Endothelial cell (in vitro differentiated cells): Measurements from ENCODE around the gene ZBTB20. TPM values are rescaled to one million over a fixed set of nuclear protein-coding genes. Genes with fewer than 3 reads are reported as not detected.

ENCODE experiments used
- DNase-seq: peaks from one replicate; pipeline ENCODE4 v3.0.0; 2021; ENCODE audit warnings: low spot score
- H3K27ac Mint-ChIP-seq: one replicate; pipeline ENCODE4 v1.8.0; 2021; ENCODE audit warnings: mixed read lengths, inconsistent platforms; ENCODE audit not compliant: unreplicated experiment
- H3K27me3 Mint-ChIP-seq: one replicate; pipeline ENCODE4 v1.8.0; 2021; ENCODE audit warnings: mild to moderate bottlenecking, moderate library complexity, mixed read lengths, inconsistent platforms; ENCODE audit not compliant: unreplicated experiment
- H3K36me3 Mint-ChIP-seq: one replicate; pipeline ENCODE4 v1.8.0; 2021; ENCODE audit warnings: mild to moderate bottlenecking, low read depth, mixed read lengths, inconsistent platforms; ENCODE audit not compliant: unreplicated experiment
- H3K4me1 Mint-ChIP-seq: one replicate; pipeline ENCODE4 v1.8.0; 2021; ENCODE audit warnings: mild to moderate bottlenecking, mixed read lengths, inconsistent platforms; ENCODE audit not compliant: unreplicated experiment
- H3K4me3 Mint-ChIP-seq: one replicate; pipeline ENCODE4 v1.8.0; 2021; ENCODE audit warnings: mild to moderate bottlenecking, mixed read lengths, inconsistent platforms; ENCODE audit not compliant: unreplicated experiment
- H3K9me3 Mint-ChIP-seq: one replicate; pipeline ENCODE4 v1.8.0; 2021; ENCODE audit warnings: mixed read lengths, inconsistent platforms; ENCODE audit not compliant: unreplicated experiment
- CTCF ChIP-seq: fragments of 200-600 bp; sonication (generic); IDR thresholded peaks from one replicate; pipeline ENCODE4 v1.5.0; 2021; ENCODE audit warnings: antibody characterized with exemption; ENCODE audit not compliant: unreplicated experiment
- total RNA-seq: library from RNA; stranded (reverse); fragmentation: NEBNext Ultra II Directional; extraction: Animal tissue kit (Norgen Biotek cat#: 25700); gene quantifications from one replicate; pipeline ENCODE4 v1.2.1, GENCODE V29; 2021; ENCODE audit not compliant: unreplicated experiment

ZBTB20 gene
- total RNA-seq, 1 donor from 2014 or later: 4.2 TPM

- H3K36me3 Mint-ChIP-seq: no peaks in the 10 kb centered on the region
- TF ChIP-seq CTCF: no peak
- no peak for DNase-seq
- no peaks in the 10 kb centered on the region for H3K27me3 Mint-ChIP-seq
- no peak overlapping the region for H3K4me3 Mint-ChIP-seq
- no peak overlapping the region for H3K27ac Mint-ChIP-seq
- H3K9me3 Mint-ChIP-seq: no peaks in the 10 kb centered on the region
- peaks cover 6% of the 10 kb centered on the region for H3K4me1 Mint-ChIP-seq
Observed at GRCh38 chr3:114404590-114404989, 742.5 kb downstream of the ZBTB20 start.

GRCh38 chr3:114402838-114403237, 744.2 kb downstream of the ZBTB20 start:
- TF ChIP-seq CTCF: no peak
- no peaks in the 10 kb centered on the region for H3K9me3 Mint-ChIP-seq
- no peaks in the 10 kb centered on the region for H3K36me3 Mint-ChIP-seq
- H3K4me1 Mint-ChIP-seq: no peaks in the 10 kb centered on the region
- H3K4me3 Mint-ChIP-seq: no peak overlapping the region
- H3K27me3 Mint-ChIP-seq: no peaks in the 10 kb centered on the region
- no peak for DNase-seq
- H3K27ac Mint-ChIP-seq: no peak overlapping the region

- TF ChIP-seq CTCF: no peak
- Mint-ChIP-seq H3K9me3 (no peaks in the 10 kb centered on the region), H3K27me3 (no peaks in the 10 kb centered on the region), H3K4me1 (no peaks in the 10 kb centered on the region), H3K36me3 (no peaks in the 10 kb centered on the region), H3K4me3 (no peak overlapping the region), H3K27ac (no peak overlapping the region)
- DNase-seq: no peak
Observed at GRCh38 chr3:114401346-114401745, 745.7 kb downstream of the ZBTB20 start.

- no peak for DNase-seq
- no peak overlapping the region for H3K4me3 Mint-ChIP-seq
- no peaks in the 10 kb centered on the region for H3K4me1 Mint-ChIP-seq
- no peak for TF ChIP-seq CTCF
- no peaks in the 10 kb centered on the region for H3K36me3 Mint-ChIP-seq
- H3K27me3 Mint-ChIP-seq: no peaks in the 10 kb centered on the region
- H3K27ac Mint-ChIP-seq: no peak overlapping the region
- no peaks in the 10 kb centered on the region for H3K9me3 Mint-ChIP-seq
Observed at GRCh38 chr3:114400371-114400770, 746.7 kb downstream of the ZBTB20 start.

GRCh38 chr3:114394551-114394950, 752.5 kb downstream of the ZBTB20 start:
- H3K9me3 Mint-ChIP-seq: no peaks in the 10 kb centered on the region
- H3K36me3 Mint-ChIP-seq: no peaks in the 10 kb centered on the region
- no peaks in the 10 kb centered on the region for H3K4me1 Mint-ChIP-seq
- TF ChIP-seq CTCF: no peak
- no peak for DNase-seq
- no peak overlapping the region for H3K27ac Mint-ChIP-seq
- no peak overlapping the region for H3K4me3 Mint-ChIP-seq
- no peaks in the 10 kb centered on the region for H3K27me3 Mint-ChIP-seq
